Measurements from ENCODE around the gene CFAP69. TPM values are rescaled to one million over a fixed set of nuclear protein-coding genes. Genes with fewer than 3 reads are reported as not detected.

CFAP69 gene
- total and polyA plus RNA-seq, 10 of the 15 experiments (the other 5 are each of a cell fraction or from before 2014, with no cell fraction given): 0.11 to 3.1 (median 0.48) TPM; not detected in 1

DNA sequence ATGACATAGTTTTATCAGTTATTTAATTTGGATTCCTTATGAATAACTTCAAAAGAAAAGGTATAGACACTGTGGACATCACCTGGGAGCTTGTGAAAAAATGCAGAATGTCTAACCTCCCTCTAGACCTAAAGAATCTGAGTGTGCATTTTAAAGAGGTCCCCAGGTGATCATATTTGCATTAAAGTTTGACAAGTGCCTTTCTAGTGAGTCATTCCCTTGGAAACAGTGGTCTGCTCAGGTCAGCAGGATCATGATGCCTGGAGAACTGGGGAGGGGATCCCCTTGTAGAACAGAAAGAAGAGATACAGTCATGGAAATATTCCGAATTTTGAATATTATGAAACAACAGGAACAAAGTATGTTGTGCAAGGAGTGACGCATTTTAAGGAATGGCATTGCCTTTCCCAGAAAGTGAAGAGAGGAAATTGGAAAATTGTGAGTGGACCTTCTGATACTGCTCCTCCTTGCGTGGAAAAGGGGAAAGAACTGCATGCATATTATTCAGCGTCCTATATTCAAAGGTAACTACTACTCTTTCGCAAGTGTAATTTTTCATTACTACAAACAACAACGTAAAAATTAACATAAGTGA lies 28.8 kb upstream of the CFAP69 start (continued):
- TF ChIP-seq EZH2 (IDR thresholded peaks at IDR 0.05; ENCODE audit: borderline replicate concordance, control insufficient read depth, low read depth, low read length): no peak
- TF ChIP-seq TAF1 (IDR thresholded peaks at IDR 0.05; ENCODE audit: borderline replicate concordance, low read depth, low read length): no peak
- no peak for TF ChIP-seq TARDBP (IDR thresholded peaks at IDR 0.05; ENCODE audit: borderline replicate concordance)
- TF ChIP-seq PAX8 (IDR thresholded peaks at IDR 0.05): no peak
- TF ChIP-seq ATF7 (IDR thresholded peaks at IDR 0.05; ENCODE audit: low read depth): no peak

DNA sequence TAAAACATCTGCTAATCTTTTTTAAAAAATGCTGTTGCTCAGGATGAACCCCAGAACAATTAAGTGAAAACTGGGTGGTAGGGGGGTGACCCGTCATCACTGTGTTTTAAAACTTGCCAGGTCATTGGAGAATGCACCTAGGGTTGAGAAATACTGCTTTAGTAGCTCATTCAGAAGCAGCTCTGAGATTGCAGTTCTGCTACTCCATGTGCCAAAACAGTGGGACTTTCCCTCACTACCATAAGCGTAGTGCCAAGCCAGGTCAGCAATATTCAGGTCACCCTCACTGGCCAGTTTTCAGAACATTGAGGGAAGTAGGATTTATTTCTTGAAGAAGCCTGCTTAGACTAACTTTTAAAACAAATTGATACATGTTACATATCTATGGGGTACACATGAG lies 28.2 kb upstream of the CFAP69 start:
- RAD21 ChIA-PET (ENCODE audit: unreplicated experiment): interaction anchor here (1.0 to 8.1 kb wide), 6 partner anchors 9 to 39 kb away, joined by 3 to 90 read pairs (median 4); partner anchors contain the start of gene CFAP69
- WGBS (ENCODE audit: insufficient coverage, insufficient replicate concordance, low lambda C conversion rate, missing lambda C conversion rate): 23% methylated on average over 2 of the region's 2 CpGs
- in situ Hi-C loops (cut with MboI) (no loop called here), intact Hi-C loops (cut with micrococcal nuclease; ENCODE audit: unreplicated experiment) (no loop called here)
- no TSS peak for BruUV-seq (replicated peaks)
- Histone ChIP-seq H4K20me1 (ENCODE audit: control insufficient read depth, insufficient read depth) (no peaks in the 10 kb centered on the region), H3K36me3 (ENCODE audit: control insufficient read depth in 2 of 2, insufficient read depth in 2 of 2, low read length in 1 of 2) (no peaks in the 10 kb centered on the region), H3K4me1 (ENCODE audit: control insufficient read depth, insufficient read depth, low read length) (no peaks in the 10 kb centered on the region), H2AFZ (ENCODE audit: control insufficient read depth, low read depth, low read length) (no peak overlapping the region), H3K9me3 (replicated peaks; ENCODE audit: control insufficient read depth, insufficient read depth, low read length) (no peaks in the 10 kb centered on the region), H3K4me2 (ENCODE audit: control insufficient read depth, insufficient read depth) (no peak overlapping the region), H3K9ac (ENCODE audit: control insufficient read depth, insufficient read depth, low read length) (no peak overlapping the region), H3K4me3 (no peak overlapping the region), H3K27ac (ENCODE audit: control insufficient read depth, insufficient read depth) (no peak overlapping the region), H3K27me3 (replicated peaks in 1 of 2; ENCODE audit: control insufficient read depth in 2 of 2, insufficient read depth in 2 of 2, low read length in 1 of 2) (peaks cover 1 to 13% of the 10 kb centered on the region in 2 experiments; a peak in 3 of 4 replicates), H3K79me2 (ENCODE audit: control insufficient read depth, insufficient read depth, low read length) (no peaks in the 10 kb centered on the region)
- FAIRE-seq: no peak
- POLR2A ChIA-PET: interaction anchor here (1.2 to 7.6 kb wide), 3 partner anchors 21 to 31 kb away, joined by 3 to 92 read pairs (median 4); partner anchors contain the start of gene CFAP69
- CTCF ChIA-PET: interaction anchor here (0.9 to 1.0 kb wide), 3 partner anchors 26 to 52 kb away, joined by 3 to 4 read pairs (median 3); no protein-coding TSS in a partner anchor
- SMC1A ChIA-PET (ENCODE audit: uncharacterized antibody, unreplicated experiment): interaction anchor here (0.9 to 8.5 kb wide), 7 partner anchors 11 to 497 kb away, joined by 3 to 116 read pairs (median 3); no protein-coding TSS in a partner anchor
- DNase-seq (ENCODE audit: low read depth, low spot score): no peak
- TF ChIP-seq MEF2B (IDR thresholded peaks at IDR 0.05; ENCODE audit: partially characterized antibody, poor library complexity, severe bottlenecking) (no peak), ZNF24 (IDR thresholded peaks at IDR 0.05) (no peak), ZNF207 (IDR thresholded peaks at IDR 0.05; ENCODE audit: borderline replicate concordance) (no peak), HDAC2 (IDR thresholded peaks at IDR 0.05) (no peak), CBX3 (IDR thresholded peaks at IDR 0.05; ENCODE audit: borderline replicate concordance, low read depth) (no peak), SRF (IDR thresholded peaks at IDR 0.05; ENCODE audit: low read depth in 2 of 2, low read length in 2 of 2) (no peak)
- TF ChIP-seq, protein P1, sequence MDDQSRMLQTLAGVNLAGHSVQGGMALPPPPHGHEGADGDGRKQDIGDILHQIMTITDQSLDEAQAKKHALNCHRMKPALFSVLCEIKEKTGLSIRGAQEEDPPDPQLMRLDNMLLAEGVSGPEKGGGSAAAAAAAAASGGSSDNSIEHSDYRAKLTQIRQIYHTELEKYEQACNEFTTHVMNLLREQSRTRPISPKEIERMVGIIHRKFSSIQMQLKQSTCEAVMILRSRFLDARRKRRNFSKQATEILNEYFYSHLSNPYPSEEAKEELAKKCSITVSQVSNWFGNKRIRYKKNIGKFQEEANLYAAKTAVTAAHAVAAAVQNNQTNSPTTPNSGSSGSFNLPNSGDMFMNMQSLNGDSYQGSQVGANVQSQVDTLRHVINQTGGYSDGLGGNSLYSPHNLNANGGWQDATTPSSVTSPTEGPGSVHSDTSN (IDR thresholded peaks at IDR 0.05; ENCODE audit: insufficient replicate concordance, low read depth, low read length): no peak
- TF ChIP-seq, protein P2, sequence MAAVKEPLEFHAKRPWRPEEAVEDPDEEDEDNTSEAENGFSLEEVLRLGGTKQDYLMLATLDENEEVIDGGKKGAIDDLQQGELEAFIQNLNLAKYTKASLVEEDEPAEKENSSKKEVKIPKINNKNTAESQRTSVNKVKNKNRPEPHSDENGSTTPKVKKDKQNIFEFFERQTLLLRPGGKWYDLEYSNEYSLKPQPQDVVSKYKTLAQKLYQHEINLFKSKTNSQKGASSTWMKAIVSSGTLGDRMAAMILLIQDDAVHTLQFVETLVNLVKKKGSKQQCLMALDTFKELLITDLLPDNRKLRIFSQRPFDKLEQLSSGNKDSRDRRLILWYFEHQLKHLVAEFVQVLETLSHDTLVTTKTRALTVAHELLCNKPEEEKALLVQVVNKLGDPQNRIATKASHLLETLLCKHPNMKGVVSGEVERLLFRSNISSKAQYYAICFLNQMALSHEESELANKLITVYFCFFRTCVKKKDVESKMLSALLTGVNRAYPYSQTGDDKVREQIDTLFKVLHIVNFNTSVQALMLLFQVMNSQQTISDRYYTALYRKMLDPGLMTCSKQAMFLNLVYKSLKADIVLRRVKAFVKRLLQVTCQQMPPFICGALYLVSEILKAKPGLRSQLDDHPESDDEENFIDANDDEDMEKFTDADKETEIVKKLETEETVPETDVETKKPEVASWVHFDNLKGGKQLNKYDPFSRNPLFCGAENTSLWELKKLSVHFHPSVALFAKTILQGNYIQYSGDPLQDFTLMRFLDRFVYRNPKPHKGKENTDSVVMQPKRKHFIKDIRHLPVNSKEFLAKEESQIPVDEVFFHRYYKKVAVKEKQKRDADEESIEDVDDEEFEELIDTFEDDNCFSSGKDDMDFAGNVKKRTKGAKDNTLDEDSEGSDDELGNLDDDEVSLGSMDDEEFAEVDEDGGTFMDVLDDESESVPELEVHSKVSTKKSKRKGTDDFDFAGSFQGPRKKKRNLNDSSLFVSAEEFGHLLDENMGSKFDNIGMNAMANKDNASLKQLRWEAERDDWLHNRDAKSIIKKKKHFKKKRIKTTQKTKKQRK (IDR thresholded peaks at IDR 0.05; ENCODE audit: low read depth, low read length): no peak
- ATAC-seq: peak; percentile 9; the same call in 1 of the 3 replicates

Measured in GM12878 (cell line).